A673 (cell line): ENCODE measurements around the gene SNX2. TPM values are rescaled to one million over a fixed set of nuclear protein-coding genes. Genes with fewer than 3 reads are reported as not detected.

ENCODE experiments used
- BruUV-seq: library from RNA; stranded (reverse); fragments of 400-500 nt; replicated peaks from 2 replicates; lab custom pipeline; 2021; lab: Mats Ljungman, UMichigan
- CTCF ChIA-PET: fragments of 300-600 bp; sonication (Branson Sonifier 250); formaldehyde crosslinking; loops from one replicate; lab custom pipeline; 2022; ENCODE audit warnings: antibody characterized with exemption; lab: Charles Lee
- POLR2A ChIA-PET: fragments of 300-600 bp; sonication (Branson Sonifier 250); formaldehyde crosslinking; loops from one replicate; lab custom pipeline; 2022; ENCODE audit warnings: antibody characterized with exemption; ENCODE audit not compliant: low non-redundant PET; lab: Charles Lee
- DNase-seq: peaks from one replicate; pipeline ENCODE4 v3.0.0-alpha.2; 2015; ENCODE audit warnings: low spot score
- H3K27ac ChIP-seq: fragments of 200-600 bp; sonication (generic); 2 replicates; pipeline ENCODE4 v1.5.1; 2016; ENCODE audit warnings: mixed run types, low read depth, mild to moderate bottlenecking, mixed read lengths, antibody characterized with exemption, low read length; ENCODE audit not compliant: poor library complexity, severe bottlenecking
- H3K27me3 ChIP-seq: fragments of 200-600 bp; sonication (generic); replicated peaks from 2 replicates; pipeline ENCODE4 v1.6.1; 2017; ENCODE audit warnings: mixed run types, low read depth, mild to moderate bottlenecking, mixed read lengths, antibody characterized with exemption, low read length; ENCODE audit not compliant: insufficient read depth, poor library complexity
- H3K36me3 ChIP-seq: fragments of 200-600 bp; sonication (generic); 2 replicates; pipeline ENCODE4 v1.6.1; 2016; ENCODE audit warnings: mixed run types, mild to moderate bottlenecking, mixed read lengths, antibody characterized with exemption, low read length; ENCODE audit not compliant: insufficient read depth, poor library complexity, severe bottlenecking
- H3K4me1 ChIP-seq: fragments of 200-600 bp; sonication (generic); 2 replicates; pipeline ENCODE4 v1.6.1; 2017; ENCODE audit warnings: mixed run types, mild to moderate bottlenecking, mixed read lengths, antibody characterized with exemption, low read length; ENCODE audit not compliant: insufficient read depth, poor library complexity, severe bottlenecking
- H3K4me3 ChIP-seq: fragments of 200-600 bp; sonication (generic); 2 replicates; pipeline ENCODE4 v1.5.1; 2016; ENCODE audit warnings: low read depth, mixed run types, mild to moderate bottlenecking, mixed read lengths, low read length; ENCODE audit not compliant: poor library complexity, severe bottlenecking
- H3K9me3 ChIP-seq: fragments of 200-600 bp; sonication (generic); 2 replicates; pipeline ENCODE4 v1.6.1; 2016; ENCODE audit warnings: mixed run types, low read depth, mild to moderate bottlenecking, mixed read lengths, antibody characterized with exemption, low read length; ENCODE audit not compliant: poor library complexity, severe bottlenecking
- CTCF ChIP-seq: fragments of 300-800, 200-600 bp; sonication (generic); conservative IDR thresholded peaks from 2 replicates; pipeline ENCODE4 v1.5.1; 2017; ENCODE audit warnings: low read depth, mild to moderate bottlenecking, antibody characterized with exemption, low read length, moderate library complexity, mixed read lengths
- EZH2 ChIP-seq: fragments of 200-600 bp; sonication (generic); IDR thresholded peaks from 2 replicates; pipeline ENCODE4 v1.6.1; 2017; ENCODE audit warnings: borderline replicate concordance, low read depth, mild to moderate bottlenecking, mixed read lengths, antibody characterized with exemption, low read length; ENCODE audit not compliant: poor library complexity, severe bottlenecking
- intact Hi-C: fragments of 100-400 bp; cut with micrococcal nuclease; formaldehyde crosslinking; loops from one replicate; pipeline ENCODE4 v1.10.0; 2022; ENCODE audit not compliant: unreplicated experiment
- total RNA-seq: library from RNA; stranded (reverse); gene quantifications from 2 replicates; pipeline ENCODE4 v1.2.3, GENCODE V29; 2021

The SNX2 gene
- total RNA-seq, 1 experiment from 2014 or later, result 64.3 TPM

- POLR2A ChIA-PET, result no interaction called here
Observed at GRCh38 chr5:122741681-122742080, 33.2 kb upstream of the SNX2 start.

GRCh38 chr5:122743261-122743660, 31.6 kb upstream of the SNX2 start:
- intact Hi-C loops, result no loop called here
- no peak overlapping the region for H3K27ac ChIP-seq
- CTCF ChIA-PET, result no interaction called here
- no peak overlapping the region for H3K4me3 ChIP-seq
- H3K27me3 ChIP-seq, result no peaks in the 10 kb centered on the region
- POLR2A ChIA-PET, result no interaction called here
- no peaks in the 10 kb centered on the region for H3K9me3 ChIP-seq
- H3K36me3 ChIP-seq, result no peaks in the 10 kb centered on the region
- DNase-seq, result no peak
- TF ChIP-seq CTCF, result no peak
- no peak for TF ChIP-seq EZH2
- H3K4me1 ChIP-seq, result no peaks in the 10 kb centered on the region
- BruUV-seq, result no TSS peak

More at GRCh38 chr5:122741681-122742080, 33.2 kb upstream of the SNX2 start:
- no peaks in the 10 kb centered on the region for H3K27me3 ChIP-seq
- no peaks in the 10 kb centered on the region for H3K9me3 ChIP-seq
- no peaks in the 10 kb centered on the region for H3K4me1 ChIP-seq
- no peak overlapping the region for H3K27ac ChIP-seq
- CTCF ChIA-PET, result no interaction called here
- no TSS peak for BruUV-seq
- DNase-seq, result no peak
- no peak for TF ChIP-seq EZH2
- TF ChIP-seq CTCF, result no peak
- no peaks in the 10 kb centered on the region for H3K36me3 ChIP-seq
- no peak overlapping the region for H3K4me3 ChIP-seq
- intact Hi-C loops, result no loop called here

- H3K9me3 ChIP-seq, result no peaks in the 10 kb centered on the region
- intact Hi-C loops, result no loop called here
- ChIA-PET POLR2A (no interaction called here), CTCF (no interaction called here)
- no peak overlapping the region for H3K4me3 ChIP-seq
- no peaks in the 10 kb centered on the region for H3K36me3 ChIP-seq
- no peaks in the 10 kb centered on the region for H3K27me3 ChIP-seq
- no TSS peak for BruUV-seq
- DNase-seq, result no peak
- no peaks in the 10 kb centered on the region for H3K4me1 ChIP-seq
- no peak overlapping the region for H3K27ac ChIP-seq
- no peak for TF ChIP-seq CTCF
- no peak for TF ChIP-seq EZH2
Observed at GRCh38 chr5:122745597-122745996, 29.3 kb upstream of the SNX2 start.
